HUES64 (cell line): ENCODE results near the gene P2RX5.
"Not testable (repeated sequence)": the region's sequence is repeated elsewhere in the genome, so short reads cannot be mapped to it uniquely, and the experiment has no call there.

Experiments used
- H3K27ac ChIP-seq: 2 replicates; pipeline ENCODE4 v1.7.0; 2013; ENCODE audit warnings: low read depth, low read length, inconsistent platforms
- H3K27me3 ChIP-seq: 2 replicates; pipeline ENCODE4 v1.6.1; 2013; ENCODE audit warnings: mild to moderate bottlenecking, low read length; ENCODE audit not compliant: insufficient read depth
- H3K36me3 ChIP-seq: 2 replicates; pipeline ENCODE4 v1.6.1; 2013; ENCODE audit warnings: mild to moderate bottlenecking, low read length; ENCODE audit not compliant: insufficient read depth
- H3K4me1 ChIP-seq: 2 replicates; pipeline ENCODE4 v1.6.1; 2013; ENCODE audit warnings: mild to moderate bottlenecking, low read length, moderate library complexity; ENCODE audit not compliant: insufficient read depth
- H3K4me3 ChIP-seq: 2 replicates; pipeline ENCODE4 v1.5.1; 2013; ENCODE audit warnings: mild to moderate bottlenecking, low read length, moderate library complexity
- H3K9ac ChIP-seq: 2 replicates; pipeline ENCODE4 v1.6.1; 2013; ENCODE audit warnings: mild to moderate bottlenecking, low read depth, low read length
- H3K9me3 ChIP-seq: 2 replicates; pipeline ENCODE4 v1.6.1; 2013; ENCODE audit warnings: low read depth, low read length; ENCODE audit not compliant: insufficient read depth
- WGBS: fragments of 150-250, 120-280 bp; methylation state at CpG from one replicate; pipeline ENCODE4 v1.1.7; 2013; ENCODE audit warnings: missing lambda C conversion rate; 5-methylcytosine and 5-hydroxymethylcytosine counted together

The P2RX5 gene

DNA sequence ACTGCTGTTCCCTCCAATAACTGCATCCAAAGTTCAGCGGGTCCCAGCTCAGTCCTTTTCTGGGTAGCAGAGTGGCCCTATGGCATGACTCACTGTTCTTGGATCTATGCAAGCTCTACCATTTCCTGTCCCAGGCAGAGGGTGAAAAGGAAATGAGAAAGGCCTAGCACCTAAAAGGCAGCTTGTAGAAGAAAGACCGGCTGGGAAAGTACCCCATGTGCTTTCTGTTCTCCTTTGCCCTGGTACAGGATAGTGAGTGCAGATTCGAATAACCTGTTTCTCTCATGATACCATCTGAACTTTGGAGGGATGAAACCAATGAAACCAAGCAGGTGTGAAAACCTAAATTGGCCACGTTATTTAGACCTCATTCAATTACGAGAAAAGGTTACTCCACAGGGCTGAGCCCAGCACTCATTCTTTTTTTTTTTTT is 15.0 kb upstream of the P2RX5 start:
- WGBS = 74% methylated on average over 5 of the region's 5 CpGs
- Histone ChIP-seq H3K27ac (no peak overlapping the region), H3K27me3 (no peaks in the 10 kb centered on the region), H3K9me3 (no peaks in the 10 kb centered on the region), H3K36me3 (peaks cover 21% of the 10 kb centered on the region), H3K4me3 (no peak overlapping the region), H3K4me1 (peaks cover 3% of the 10 kb centered on the region; the same call in 1 of the 2 replicates), H3K9ac (no peak overlapping the region)

DNA sequence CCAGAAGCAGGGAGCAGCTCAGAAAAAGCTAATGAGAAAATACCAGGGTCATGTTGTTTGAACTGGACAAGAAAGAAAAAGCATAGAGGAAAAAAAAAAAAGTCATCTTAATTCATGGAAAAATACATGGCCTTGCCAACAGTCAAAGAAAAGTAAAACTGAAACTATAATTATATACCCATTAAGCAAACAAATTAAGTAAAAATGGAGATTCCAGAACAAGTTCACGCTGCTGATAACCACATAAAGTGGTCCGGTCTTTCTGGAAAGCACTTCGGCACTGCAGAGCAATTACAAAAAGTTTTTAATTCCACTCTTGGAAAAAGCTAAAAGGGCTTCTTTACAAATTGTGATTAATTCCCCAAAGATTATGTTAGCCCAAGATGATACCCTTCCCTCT is 12.4 kb upstream of the P2RX5 start:
- Histone ChIP-seq H3K4me3 (no peak overlapping the region), H3K27me3 (no peaks in the 10 kb centered on the region), H3K9me3 (no peaks in the 10 kb centered on the region), H3K9ac (no peak overlapping the region), H3K4me1 (peaks cover 3% of the 10 kb centered on the region; the same call in 1 of the 2 replicates), H3K27ac (no peak overlapping the region), H3K36me3 (peaks cover 7% of the 10 kb centered on the region; the same call in 1 of the 2 replicates)
- WGBS = 97% methylated on average over 3 of the region's 3 CpGs

DNA sequence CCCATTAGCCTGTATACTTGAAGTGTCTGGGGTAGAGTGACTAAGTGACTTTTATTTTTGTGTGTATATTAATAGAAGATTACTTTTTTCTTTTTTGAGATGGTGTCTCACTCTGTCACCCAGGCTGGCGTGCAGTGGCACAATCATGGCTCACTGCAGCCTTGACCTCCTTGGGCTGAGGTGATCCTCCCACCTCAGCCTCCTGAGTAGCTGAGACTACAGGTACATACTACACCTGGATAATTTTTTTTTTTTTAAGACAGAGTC is 9.7 kb upstream of the P2RX5 start:
- 85% methylated on average over 1 of the region's 1 CpG for WGBS
- H3K27ac ChIP-seq, H3K4me1 ChIP-seq, H3K9ac ChIP-seq, H3K27me3 ChIP-seq, H3K36me3 ChIP-seq, H3K4me3 ChIP-seq, H3K9me3 ChIP-seq: not testable (repeated sequence)

DNA sequence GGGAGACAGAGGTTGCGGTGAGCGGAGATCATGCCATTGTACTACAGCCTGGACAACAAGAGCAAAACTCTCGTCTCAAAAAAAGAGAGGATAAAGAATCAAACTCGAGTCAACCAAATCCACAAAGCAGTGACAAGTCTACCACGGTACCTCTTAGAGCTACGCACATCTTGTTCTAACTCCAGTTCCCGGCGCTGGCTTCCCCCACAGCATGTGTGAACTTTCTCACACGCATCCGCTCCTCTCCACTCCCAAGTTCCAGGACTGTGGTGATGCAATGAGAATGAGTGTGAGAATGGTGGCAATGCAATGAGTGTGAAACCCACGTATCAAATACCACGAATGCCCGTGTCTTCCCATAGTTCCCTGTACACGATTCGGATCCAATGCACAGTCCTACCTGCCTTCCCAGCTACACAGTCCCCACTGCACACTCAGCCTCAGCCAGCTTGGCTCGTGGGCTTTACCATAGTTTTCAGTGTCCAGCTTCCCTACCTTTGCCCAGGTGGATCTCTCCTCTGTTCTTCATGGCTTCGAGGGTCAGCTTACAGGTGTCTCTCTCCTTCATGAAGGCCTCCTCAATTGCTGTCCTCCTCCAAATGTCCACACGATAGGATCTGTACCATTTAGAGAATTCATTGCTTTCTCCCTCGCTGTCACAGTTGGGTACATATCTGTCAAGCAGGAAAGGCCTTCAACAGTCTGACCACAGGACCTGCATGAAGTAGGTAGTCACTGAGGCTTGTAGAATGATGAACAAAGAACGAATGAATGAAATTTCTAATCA is 9.2 kb upstream of the P2RX5 start:
- H3K4me3 ChIP-seq = no peak overlapping the region
- no peak overlapping the region for H3K9ac ChIP-seq
- 88% methylated on average over 19 of the region's 20 CpGs for WGBS
- H3K36me3 ChIP-seq = no peaks in the 10 kb centered on the region
- no peaks in the 10 kb centered on the region for H3K9me3 ChIP-seq
- no peak overlapping the region for H3K27ac ChIP-seq
- H3K4me1 ChIP-seq = no peaks in the 10 kb centered on the region
- no peaks in the 10 kb centered on the region for H3K27me3 ChIP-seq

DNA sequence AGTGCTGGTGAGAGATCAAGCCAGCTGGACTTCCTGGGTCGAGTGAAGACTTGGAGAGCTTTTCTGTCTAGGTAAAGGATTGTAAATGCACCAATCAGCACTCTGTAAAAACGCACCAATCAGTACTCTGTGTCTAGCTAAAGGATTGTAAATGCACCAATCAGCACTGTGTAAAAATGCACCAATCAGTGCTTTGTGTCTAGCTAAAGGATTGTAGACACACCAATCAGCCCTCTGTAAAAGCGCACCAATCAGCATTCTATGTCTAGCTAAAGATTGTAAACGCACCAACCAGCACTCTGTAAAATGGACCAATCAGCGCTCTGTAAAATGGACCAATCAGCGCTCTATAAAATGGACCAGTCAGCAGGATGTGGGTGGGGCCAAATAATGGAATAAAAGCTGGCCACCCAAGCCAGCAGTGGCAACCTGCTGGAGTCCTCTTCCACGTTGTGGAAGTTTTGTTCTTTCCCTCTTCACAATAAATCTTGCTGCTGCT is 6.1 kb upstream of the P2RX5 start:
- not testable (repeated sequence) for H3K9me3 ChIP-seq, H3K4me3 ChIP-seq, H3K36me3 ChIP-seq, H3K9ac ChIP-seq, H3K4me1 ChIP-seq, H3K27ac ChIP-seq
- H3K27me3 ChIP-seq = peaks cover 16% of the 10 kb centered on the region
- 88% methylated on average over 7 of the region's 7 CpGs for WGBS

- Histone ChIP-seq H3K9me3 (peaks cover 5% of the 10 kb centered on the region; the same call in 1 of the 2 replicates), H3K27me3 (peaks cover 36% of the 10 kb centered on the region), H3K9ac (no peak overlapping the region), H3K4me1 (0 out of 2 replicates have a peak, but pooled peaks cover 3% of the 10 kb centered on the region), H3K27ac (no peak overlapping the region), H3K36me3 (no peaks in the 10 kb centered on the region), H3K4me3 (no peak overlapping the region)
- 91% methylated on average over 4 of the region's 4 CpGs for WGBS
Measured at GRCh38 chr17:3699951-3700350, 4.0 kb upstream of the P2RX5 start.

DNA sequence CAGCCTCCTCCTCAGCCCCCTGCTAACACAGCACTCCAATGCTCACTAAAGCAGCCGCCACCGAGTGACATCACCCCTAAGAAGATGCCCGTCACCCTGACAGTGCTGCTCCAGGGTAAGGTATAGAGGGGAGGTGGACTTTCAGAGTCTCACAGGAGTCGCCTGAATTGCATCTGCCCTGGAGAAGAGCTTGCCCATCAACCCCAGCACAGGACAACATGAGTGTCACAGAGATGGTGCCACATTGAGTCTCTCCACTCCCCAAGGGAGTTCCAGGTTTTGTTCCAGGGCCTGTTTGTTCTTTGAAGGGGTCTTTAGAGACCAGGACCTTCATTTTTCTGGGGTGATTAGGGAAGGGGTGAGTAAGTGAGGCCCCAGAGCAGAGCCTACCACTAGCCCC is 2.2 kb upstream of the P2RX5 start:
- Histone ChIP-seq H3K4me1 (peaks cover 8% of the 10 kb centered on the region; the same call in 1 of the 2 replicates), H3K9ac (no peak overlapping the region), H3K27ac (no peak overlapping the region), H3K36me3 (no peaks in the 10 kb centered on the region), H3K27me3 (peaks cover 49% of the 10 kb centered on the region), H3K4me3 (no peak overlapping the region), H3K9me3 (peaks cover 5% of the 10 kb centered on the region; the same call in 1 of the 2 replicates)
- 81% methylated on average over 4 of the region's 4 CpGs for WGBS

DNA sequence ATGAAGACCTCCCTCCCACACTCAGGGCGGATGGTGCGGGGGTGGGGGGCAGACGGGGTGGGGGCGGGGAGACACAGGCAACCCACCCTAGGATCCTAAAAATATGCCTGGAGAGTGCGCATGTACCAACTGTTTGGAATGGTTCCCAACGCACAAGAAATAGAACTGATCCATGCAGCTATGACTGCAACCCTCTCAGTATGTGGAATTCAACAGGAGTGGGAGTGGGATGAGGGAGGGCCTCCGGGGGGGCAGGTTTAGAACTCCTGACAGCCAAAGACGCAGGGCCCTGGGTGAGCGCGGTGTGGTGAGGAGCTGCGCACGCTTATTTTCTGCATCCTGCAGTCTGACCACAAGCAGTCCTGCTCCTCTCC is 1.1 kb upstream of the P2RX5 start:
- whole genome bisulfite sequencing = 76% methylated on average over 12 of the region's 12 CpGs
- peaks cover 49% of the 10 kb centered on the region for H3K27me3 ChIP-seq

GRCh38 chr17:3695129-3695722 is 729 bp downstream of the P2RX5 start:
- Histone ChIP-seq H3K4me1 (peaks cover 8% of the 10 kb centered on the region; the same call in 1 of the 2 replicates), H3K4me3 (peak overlapping the region; percentile 65), H3K27me3 (peaks cover 49% of the 10 kb centered on the region), H3K9ac (peak overlapping the region; percentile 59; the same call in 1 of the 2 replicates), H3K27ac (no peak overlapping the region), H3K36me3 (no peaks in the 10 kb centered on the region), H3K9me3 (peaks cover 5% of the 10 kb centered on the region; the same call in 1 of the 2 replicates)
- WGBS = 23% methylated on average over 16 of the region's 17 CpGs

More for the DNA sequence above, 1.1 kb upstream of the P2RX5 start:
- Histone ChIP-seq H3K9me3 (peaks cover 5% of the 10 kb centered on the region; the same call in 1 of the 2 replicates), H3K4me1 (peaks cover 8% of the 10 kb centered on the region; the same call in 1 of the 2 replicates), H3K36me3 (no peaks in the 10 kb centered on the region), H3K27ac (no peak overlapping the region), H3K9ac (no peak overlapping the region), H3K4me3 (no peak overlapping the region)

DNA sequence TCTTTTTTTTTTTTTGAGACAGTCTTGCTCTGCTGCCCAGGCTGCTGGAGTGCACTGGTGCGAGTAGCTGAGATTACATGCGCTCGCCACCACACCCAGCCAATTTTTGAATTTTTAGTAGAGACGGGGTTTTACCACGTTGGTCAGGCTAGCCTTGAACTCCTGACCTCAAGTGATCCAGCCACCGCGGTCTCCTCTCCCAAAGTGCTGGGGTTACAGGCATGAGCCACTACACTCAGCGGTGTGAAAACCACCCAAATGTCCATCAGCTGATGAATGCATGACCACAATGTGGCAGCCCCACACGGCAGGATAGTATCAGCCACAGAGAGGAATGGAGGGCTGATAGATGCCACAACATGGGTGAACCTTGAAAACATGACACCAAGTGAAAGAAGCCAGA is 2.1 kb downstream of the P2RX5 start:
- no peak overlapping the region for H3K9ac ChIP-seq
- H3K36me3 ChIP-seq = no peaks in the 10 kb centered on the region
- peaks cover 49% of the 10 kb centered on the region for H3K27me3 ChIP-seq
- H3K4me1 ChIP-seq = peaks cover 8% of the 10 kb centered on the region; the same call in 1 of the 2 replicates
- H3K9me3 ChIP-seq = peaks cover 5% of the 10 kb centered on the region; the same call in 1 of the 2 replicates
- 93% methylated on average over 9 of the region's 9 CpGs for WGBS
- H3K27ac ChIP-seq = no peak overlapping the region
- no peak overlapping the region for H3K4me3 ChIP-seq

DNA sequence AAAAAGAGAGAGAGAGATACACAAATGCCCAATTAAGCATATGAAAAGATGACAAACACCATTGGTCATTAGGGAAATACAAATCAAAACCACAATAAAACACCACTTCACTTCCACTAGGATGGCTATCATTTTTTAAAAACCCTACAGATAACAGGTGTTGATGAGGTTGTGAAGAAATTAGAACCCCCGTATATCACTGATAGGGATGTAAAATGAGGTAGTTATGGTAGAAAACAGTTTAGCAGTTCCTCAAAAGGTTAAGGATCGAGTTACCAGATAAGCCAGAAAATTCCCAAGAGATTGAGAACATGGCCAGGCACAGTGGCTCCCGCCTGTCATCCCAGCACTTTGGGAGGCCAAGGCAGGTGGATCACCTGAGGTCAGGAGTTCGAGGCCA is 2.8 kb downstream of the P2RX5 start:
- WGBS = 87% methylated on average over 4 of the region's 4 CpGs
- H3K36me3 ChIP-seq = no peaks in the 10 kb centered on the region
- no peak overlapping the region for H3K27ac ChIP-seq
- peaks cover 43% of the 10 kb centered on the region for H3K27me3 ChIP-seq
- no peak overlapping the region for H3K4me3 ChIP-seq
- peaks cover 9% of the 10 kb centered on the region; the same call in 1 of the 2 replicates for H3K4me1 ChIP-seq
- peaks cover 3% of the 10 kb centered on the region; the same call in 1 of the 2 replicates for H3K9me3 ChIP-seq
- H3K9ac ChIP-seq = no peak overlapping the region
